ENCODE data around the gene COX7C. TPM values are rescaled to one million over a fixed set of nuclear protein-coding genes. Genes with fewer than 3 reads are reported as not detected.
"Not testable (repeated sequence)": the region's sequence is repeated elsewhere in the genome, so short reads cannot be mapped to it uniquely, and the experiment has no call there.

The COX7C gene
- total RNA-seq, 2 experiments from 2014 or later, result 282 to 495 TPM

DNA sequence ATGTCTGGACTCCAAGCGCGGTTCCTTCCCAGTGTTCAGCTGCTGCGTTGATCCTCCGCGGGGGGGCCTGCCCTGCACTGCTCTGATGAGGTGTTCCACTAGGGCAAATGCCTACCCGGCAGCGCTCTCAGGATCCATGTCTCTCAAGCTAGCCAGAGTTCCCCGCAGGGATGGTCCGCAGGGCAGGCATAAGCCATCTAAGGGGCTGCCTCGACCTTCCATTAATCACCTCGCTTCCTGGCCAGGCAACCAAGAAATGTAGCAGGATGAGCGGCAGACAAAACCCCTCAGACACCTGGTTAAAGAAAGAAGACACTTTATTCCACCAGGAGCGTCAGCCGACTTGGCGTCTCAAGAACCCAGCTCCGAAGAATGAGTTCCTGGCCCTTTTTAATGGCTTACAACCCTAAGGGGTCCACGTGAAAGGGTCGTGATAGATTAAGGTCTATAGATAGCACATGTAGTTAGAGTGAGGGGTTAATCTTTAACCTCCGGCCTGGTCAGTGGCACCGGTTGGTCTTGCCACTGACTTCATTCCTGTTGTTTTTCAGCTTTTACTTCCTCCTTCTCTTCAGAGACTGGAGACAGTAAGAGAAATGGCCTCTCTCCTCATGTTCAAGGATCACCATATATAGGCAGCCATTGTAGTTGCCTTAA lies 47.2 kb upstream of the COX7C start:
- H3K79me2 ChIP-seq (ENCODE audit: insufficient read depth, low read depth, low read length), result no peaks in the 10 kb centered on the region
- intact Hi-C loops (cut with micrococcal nuclease; ENCODE audit: unreplicated experiment), result no loop called here
- no peaks in the 10 kb centered on the region for H3K9me3 ChIP-seq (ENCODE audit: low read length)
- DNase-seq (ENCODE audit: low spot score), result no peak
- no peaks in the 10 kb centered on the region for H3K9me2 ChIP-seq (ENCODE audit: insufficient read depth, low read length)
- ChIA-PET POLR2A (no interaction called here), CTCF (ENCODE audit: unreplicated experiment) (no interaction called here)
- TF ChIP-seq EZH2phosphoT487 (IDR thresholded peaks at IDR 0.05; ENCODE audit: borderline replicate concordance, low read depth, low read length), result no peak
- TF ChIP-seq, protein P1, sequence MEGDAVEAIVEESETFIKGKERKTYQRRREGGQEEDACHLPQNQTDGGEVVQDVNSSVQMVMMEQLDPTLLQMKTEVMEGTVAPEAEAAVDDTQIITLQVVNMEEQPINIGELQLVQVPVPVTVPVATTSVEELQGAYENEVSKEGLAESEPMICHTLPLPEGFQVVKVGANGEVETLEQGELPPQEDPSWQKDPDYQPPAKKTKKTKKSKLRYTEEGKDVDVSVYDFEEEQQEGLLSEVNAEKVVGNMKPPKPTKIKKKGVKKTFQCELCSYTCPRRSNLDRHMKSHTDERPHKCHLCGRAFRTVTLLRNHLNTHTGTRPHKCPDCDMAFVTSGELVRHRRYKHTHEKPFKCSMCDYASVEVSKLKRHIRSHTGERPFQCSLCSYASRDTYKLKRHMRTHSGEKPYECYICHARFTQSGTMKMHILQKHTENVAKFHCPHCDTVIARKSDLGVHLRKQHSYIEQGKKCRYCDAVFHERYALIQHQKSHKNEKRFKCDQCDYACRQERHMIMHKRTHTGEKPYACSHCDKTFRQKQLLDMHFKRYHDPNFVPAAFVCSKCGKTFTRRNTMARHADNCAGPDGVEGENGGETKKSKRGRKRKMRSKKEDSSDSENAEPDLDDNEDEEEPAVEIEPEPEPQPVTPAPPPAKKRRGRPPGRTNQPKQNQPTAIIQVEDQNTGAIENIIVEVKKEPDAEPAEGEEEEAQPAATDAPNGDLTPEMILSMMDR (conservative IDR thresholded peaks at IDR 0.05; ENCODE audit: low read length), result no peak
- no peaks in the 10 kb centered on the region for H3K4me1 ChIP-seq (ENCODE audit: insufficient read depth, low read length, poor library complexity, severe bottlenecking)
- no TSS peak for BruUV-seq (replicated peaks)
- no peak overlapping the region for H2AFZ ChIP-seq (ENCODE audit: low read length)
- H3K27ac ChIP-seq (ENCODE audit: low read depth, low read length, poor library complexity, severe bottlenecking), result no peak overlapping the region
- H4K20me1 ChIP-seq (ENCODE audit: insufficient read depth, low read length), result no peaks in the 10 kb centered on the region
- no peak overlapping the region for H3K4me3 ChIP-seq (ENCODE audit: low read depth, low read length, poor library complexity, severe bottlenecking)
- no peaks in the 10 kb centered on the region for H3K36me3 ChIP-seq (ENCODE audit: insufficient read depth, low read length)
- no peak overlapping the region for H3K4me2 ChIP-seq (ENCODE audit: low read length)

DNA sequence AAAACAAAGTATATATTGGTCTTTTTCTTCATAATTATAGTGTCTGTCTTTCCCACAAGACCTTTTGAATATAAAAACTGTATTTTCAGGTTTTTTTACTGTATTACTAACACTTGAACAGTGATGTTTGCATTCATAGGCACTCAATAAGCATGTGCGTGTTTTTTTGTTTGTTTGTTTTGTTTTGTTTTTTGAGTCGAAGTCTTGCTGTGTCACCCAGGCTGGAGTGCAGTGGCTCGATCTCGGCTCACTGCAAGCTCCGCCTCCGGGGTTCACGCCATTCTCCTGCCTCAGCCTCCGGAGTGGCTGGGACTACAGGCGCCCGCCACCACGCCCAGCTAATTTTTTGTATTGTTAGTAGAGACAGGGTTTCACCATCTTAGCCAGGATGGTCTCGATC lies 46.6 kb upstream of the COX7C start:
- H3K4me2 ChIP-seq (ENCODE audit: low read length); H3K4me3 ChIP-seq (ENCODE audit: low read depth, low read length, poor library complexity, severe bottlenecking); H3K79me2 ChIP-seq (ENCODE audit: insufficient read depth, low read depth, low read length); H3K4me1 ChIP-seq (ENCODE audit: insufficient read depth, low read length, poor library complexity, severe bottlenecking); H3K9me2 ChIP-seq (ENCODE audit: insufficient read depth, low read length); H2AFZ ChIP-seq (ENCODE audit: low read length); H4K20me1 ChIP-seq (ENCODE audit: insufficient read depth, low read length); H3K27ac ChIP-seq (ENCODE audit: low read depth, low read length, poor library complexity, severe bottlenecking); BruUV-seq (replicated peaks); POLR2A ChIA-PET; intact Hi-C loops (cut with micrococcal nuclease; ENCODE audit: unreplicated experiment); DNase-seq (ENCODE audit: low spot score); H3K36me3 ChIP-seq (ENCODE audit: insufficient read depth, low read length); CTCF ChIA-PET (ENCODE audit: unreplicated experiment); H3K9me3 ChIP-seq (ENCODE audit: low read length): not testable (repeated sequence)

- H3K27ac ChIP-seq (ENCODE audit: low read depth, low read length, poor library complexity, severe bottlenecking), result no peak overlapping the region
- BruUV-seq (replicated peaks), result no TSS peak
- no peak for DNase-seq (ENCODE audit: low spot score)
- ChIA-PET POLR2A (interaction anchor here (0.9 kb wide), 1 partner anchor 12 kb away, joined by 3 read pairs; no protein-coding TSS in a partner anchor), CTCF (ENCODE audit: unreplicated experiment) (no interaction called here)
- no peak overlapping the region for H3K4me2 ChIP-seq (ENCODE audit: low read length)
- no peaks in the 10 kb centered on the region for H3K4me1 ChIP-seq (ENCODE audit: insufficient read depth, low read length, poor library complexity, severe bottlenecking)
- no peaks in the 10 kb centered on the region for H3K36me3 ChIP-seq (ENCODE audit: insufficient read depth, low read length)
- no peaks in the 10 kb centered on the region for H3K9me2 ChIP-seq (ENCODE audit: insufficient read depth, low read length)
- TF ChIP-seq EZH2phosphoT487 (IDR thresholded peaks at IDR 0.05; ENCODE audit: borderline replicate concordance, low read depth, low read length), result no peak
- TF ChIP-seq, protein P1 (conservative IDR thresholded peaks at IDR 0.05; ENCODE audit: low read length), result no peak
- H3K4me3 ChIP-seq (ENCODE audit: low read depth, low read length, poor library complexity, severe bottlenecking), result no peak overlapping the region
- intact Hi-C loops (cut with micrococcal nuclease; ENCODE audit: unreplicated experiment), result no loop called here
- H3K9me3 ChIP-seq (ENCODE audit: low read length), result no peaks in the 10 kb centered on the region
- H2AFZ ChIP-seq (ENCODE audit: low read length), result no peak overlapping the region
- H4K20me1 ChIP-seq (ENCODE audit: insufficient read depth, low read length), result no peaks in the 10 kb centered on the region
- no peaks in the 10 kb centered on the region for H3K79me2 ChIP-seq (ENCODE audit: insufficient read depth, low read depth, low read length)
These were observed 44.8 kb upstream of the COX7C start for GRCh38 chr5:86572825-86573517.
